ENCODE results near the gene DAPK1.

- no peak for TF ChIP-seq CTCF (conservative IDR thresholded peaks at IDR 0.05 in 1 of 2, IDR thresholded peaks at IDR 0.05 in 1 of 2; ENCODE audit: extremely low read depth in 1 of 2, insufficient read depth in 1 of 2, low read depth in 1 of 2, low read length in 2 of 2)
- no peak for TF ChIP-seq EZH2 (IDR thresholded peaks at IDR 0.05; ENCODE audit: borderline replicate concordance, low read length)
Observed at GRCh38 chr9:87619346-87619745, 121.7 kb downstream of the DAPK1 start.
